ENCODE data around the gene COBL. TPM values are rescaled to one million over a fixed set of nuclear protein-coding genes. Genes with fewer than 3 reads are reported as not detected.

The COBL gene
- total RNA-seq, 1 experiment from 2014 or later, result 52.3 TPM

DNA sequence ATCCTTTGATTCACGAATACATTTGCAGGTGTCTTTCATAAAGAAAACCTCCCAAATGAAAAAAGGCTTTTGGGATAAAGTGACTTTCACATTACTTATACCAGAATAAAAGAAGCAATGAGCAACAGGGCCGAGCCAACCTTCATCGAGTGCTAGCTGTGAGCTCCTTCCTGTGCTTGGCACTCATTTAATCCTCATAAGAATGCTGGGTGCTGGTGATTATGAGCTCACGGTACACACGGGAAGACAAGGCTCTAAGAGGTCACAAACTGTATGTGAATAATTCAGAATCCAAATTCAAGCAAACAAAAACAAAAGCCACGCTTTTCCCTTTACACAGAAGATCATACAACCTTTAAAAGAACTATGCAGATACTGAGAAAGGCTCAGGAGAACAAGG lies 156.2 kb downstream of the COBL start:
- Histone ChIP-seq H3K18ac (ENCODE audit: insufficient read length, low read depth, low read length) (no peak overlapping the region), H3K9me3 (ENCODE audit: control insufficient read depth, low read depth, low read length) (no peaks in the 10 kb centered on the region), H3T11ph (ENCODE audit: low read length) (no peak overlapping the region), H3K4me2 (ENCODE audit: insufficient read depth, insufficient read length, low read length) (no peak overlapping the region), H2AFZ (ENCODE audit: low read length) (no peak overlapping the region), H2BK12ac (ENCODE audit: insufficient read length, low read depth, low read length) (no peak overlapping the region), H4K20me1 (ENCODE audit: control insufficient read depth, insufficient read depth, insufficient read length) (no peaks in the 10 kb centered on the region), H3K27me3 (ENCODE audit: insufficient read depth, low read length) (no peaks in the 10 kb centered on the region), H4K91ac (ENCODE audit: insufficient read length, low read depth, low read length) (no peak overlapping the region), H3K4me1 (ENCODE audit: insufficient read depth, low read length) (peaks cover 3% of the 10 kb centered on the region), H2BK120ac (ENCODE audit: low read depth, low read length, poor library complexity, severe bottlenecking) (no peak overlapping the region), H3K4ac (ENCODE audit: low read depth, low read length) (no peak overlapping the region), H4K8ac (replicated peaks; ENCODE audit: insufficient read length, low read depth, low read length) (no peak overlapping the region), H2AK5ac (ENCODE audit: insufficient read length, low read length) (no peak overlapping the region), H3K27ac (ENCODE audit: insufficient read length, low read depth, low read length) (no peak overlapping the region), H3K79me1 (ENCODE audit: insufficient read depth, low read depth, low read length, poor library complexity, severe bottlenecking) (no peaks in the 10 kb centered on the region), H4K5ac (ENCODE audit: insufficient read length, low read depth, low read length) (no peak overlapping the region), H2BK5ac (ENCODE audit: insufficient read length, low read length) (no peak overlapping the region), H2BK20ac (ENCODE audit: low read depth, low read length, poor library complexity, severe bottlenecking) (no peak overlapping the region), H3K9ac (ENCODE audit: extremely low read depth, insufficient read length, low read length) (no peak overlapping the region), H3K56ac (ENCODE audit: insufficient read length, low read depth, low read length) (no peak overlapping the region), H3K23ac (ENCODE audit: insufficient read length, low read depth, low read length) (no peak overlapping the region), H2BK15ac (ENCODE audit: low read depth, low read length) (no peak overlapping the region), H3K23me2 (ENCODE audit: insufficient read length, low read depth, low read length, poor library complexity, severe bottlenecking) (no peaks in the 10 kb centered on the region), H3K79me2 (ENCODE audit: insufficient read depth, low read length) (no peaks in the 10 kb centered on the region), H3K14ac (ENCODE audit: insufficient read depth, low read length) (no peak overlapping the region)
- H3K9me3 Mint-ChIP-seq, result no peaks in the 10 kb centered on the region
- WGBS (ENCODE audit: extremely low coverage, insufficient read length, low lambda C conversion rate), result no CpG with 5 or more reads among the region's 6 CpGs
- no peaks in the 10 kb centered on the region for H3K27me3 Mint-ChIP-seq (ENCODE audit: low read depth)
- peaks cover 23 to 25% of the 10 kb centered on the region in 2 experiments for H3K4me1 Mint-ChIP-seq
- H3K27ac Mint-ChIP-seq, result no peak overlapping the region
- no peaks in the 10 kb centered on the region; a peak in 1 of 7 replicates for H3K36me3 Mint-ChIP-seq (ENCODE audit: insufficient read depth in 1 of 3, low read depth in 3 of 3)
- DNase-seq, result no peak
- TF ChIP-seq, protein P1, sequence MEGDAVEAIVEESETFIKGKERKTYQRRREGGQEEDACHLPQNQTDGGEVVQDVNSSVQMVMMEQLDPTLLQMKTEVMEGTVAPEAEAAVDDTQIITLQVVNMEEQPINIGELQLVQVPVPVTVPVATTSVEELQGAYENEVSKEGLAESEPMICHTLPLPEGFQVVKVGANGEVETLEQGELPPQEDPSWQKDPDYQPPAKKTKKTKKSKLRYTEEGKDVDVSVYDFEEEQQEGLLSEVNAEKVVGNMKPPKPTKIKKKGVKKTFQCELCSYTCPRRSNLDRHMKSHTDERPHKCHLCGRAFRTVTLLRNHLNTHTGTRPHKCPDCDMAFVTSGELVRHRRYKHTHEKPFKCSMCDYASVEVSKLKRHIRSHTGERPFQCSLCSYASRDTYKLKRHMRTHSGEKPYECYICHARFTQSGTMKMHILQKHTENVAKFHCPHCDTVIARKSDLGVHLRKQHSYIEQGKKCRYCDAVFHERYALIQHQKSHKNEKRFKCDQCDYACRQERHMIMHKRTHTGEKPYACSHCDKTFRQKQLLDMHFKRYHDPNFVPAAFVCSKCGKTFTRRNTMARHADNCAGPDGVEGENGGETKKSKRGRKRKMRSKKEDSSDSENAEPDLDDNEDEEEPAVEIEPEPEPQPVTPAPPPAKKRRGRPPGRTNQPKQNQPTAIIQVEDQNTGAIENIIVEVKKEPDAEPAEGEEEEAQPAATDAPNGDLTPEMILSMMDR (conservative IDR thresholded peaks at IDR 0.05), result no peak
- no peak overlapping the region for H3K4me3 Mint-ChIP-seq

All from H9 (cell line).